GM12872 (cell line): ENCODE results near the gene LCOR.

Experiments used
- TF ChIP-seq, protein P1 (sequence below): IDR thresholded peaks from 3 replicates; pipeline ENCODE4 v1.5.1; 2011; ENCODE audit warnings: low read depth, mild to moderate bottlenecking, low read length, moderate library complexity; ENCODE audit not compliant: insufficient read depth

LCOR gene

DNA sequence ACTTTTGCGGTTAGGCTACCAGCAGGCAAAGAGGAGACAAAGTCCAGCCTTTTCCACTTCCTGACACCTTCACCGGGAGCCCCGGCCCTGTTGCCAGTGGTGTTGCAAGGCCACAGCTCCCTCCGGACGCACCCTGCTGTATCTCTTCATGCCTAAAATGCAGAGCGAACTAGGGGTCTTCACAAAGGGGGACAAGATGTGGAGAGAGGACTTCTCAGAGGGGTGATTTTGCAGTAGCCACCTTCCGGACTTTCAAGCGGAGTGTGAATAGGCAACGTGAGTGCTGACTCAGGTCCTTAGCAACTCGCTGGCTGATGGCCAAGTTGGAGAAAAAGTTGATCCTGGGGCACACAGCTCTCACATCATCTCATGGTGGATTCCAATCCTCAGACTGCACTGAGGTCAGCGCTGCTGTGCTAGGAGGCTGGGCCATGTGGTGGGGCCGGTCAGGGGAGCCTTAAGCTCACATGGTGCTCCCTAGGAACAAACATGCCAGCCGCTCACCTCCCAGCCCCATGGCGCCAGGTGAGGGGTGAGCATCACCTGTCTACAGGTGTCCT lies 166.3 kb downstream of the LCOR start:
- TF ChIP-seq, protein P1, sequence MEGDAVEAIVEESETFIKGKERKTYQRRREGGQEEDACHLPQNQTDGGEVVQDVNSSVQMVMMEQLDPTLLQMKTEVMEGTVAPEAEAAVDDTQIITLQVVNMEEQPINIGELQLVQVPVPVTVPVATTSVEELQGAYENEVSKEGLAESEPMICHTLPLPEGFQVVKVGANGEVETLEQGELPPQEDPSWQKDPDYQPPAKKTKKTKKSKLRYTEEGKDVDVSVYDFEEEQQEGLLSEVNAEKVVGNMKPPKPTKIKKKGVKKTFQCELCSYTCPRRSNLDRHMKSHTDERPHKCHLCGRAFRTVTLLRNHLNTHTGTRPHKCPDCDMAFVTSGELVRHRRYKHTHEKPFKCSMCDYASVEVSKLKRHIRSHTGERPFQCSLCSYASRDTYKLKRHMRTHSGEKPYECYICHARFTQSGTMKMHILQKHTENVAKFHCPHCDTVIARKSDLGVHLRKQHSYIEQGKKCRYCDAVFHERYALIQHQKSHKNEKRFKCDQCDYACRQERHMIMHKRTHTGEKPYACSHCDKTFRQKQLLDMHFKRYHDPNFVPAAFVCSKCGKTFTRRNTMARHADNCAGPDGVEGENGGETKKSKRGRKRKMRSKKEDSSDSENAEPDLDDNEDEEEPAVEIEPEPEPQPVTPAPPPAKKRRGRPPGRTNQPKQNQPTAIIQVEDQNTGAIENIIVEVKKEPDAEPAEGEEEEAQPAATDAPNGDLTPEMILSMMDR = no peak

DNA sequence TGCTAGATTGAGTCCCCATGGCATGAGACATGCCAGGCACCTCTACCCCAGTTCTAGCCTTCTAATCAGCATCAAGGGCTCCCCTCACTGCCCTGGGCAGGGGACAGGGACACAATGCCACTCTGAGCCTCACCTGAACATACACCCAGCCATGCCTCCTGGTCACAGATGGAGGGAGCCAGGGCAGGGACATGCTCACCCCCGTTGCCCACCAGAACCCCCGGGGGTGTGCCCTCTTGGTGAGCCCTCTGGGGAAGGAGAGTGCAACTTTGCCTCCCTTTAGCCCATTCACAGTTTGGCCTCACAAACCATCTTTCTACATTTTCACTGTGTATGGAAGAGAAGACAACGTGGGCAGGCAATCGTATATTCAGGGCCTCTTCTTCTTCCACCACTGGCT lies 167.2 kb downstream of the LCOR start:
- TF ChIP-seq, protein P1 = no peak

DNA sequence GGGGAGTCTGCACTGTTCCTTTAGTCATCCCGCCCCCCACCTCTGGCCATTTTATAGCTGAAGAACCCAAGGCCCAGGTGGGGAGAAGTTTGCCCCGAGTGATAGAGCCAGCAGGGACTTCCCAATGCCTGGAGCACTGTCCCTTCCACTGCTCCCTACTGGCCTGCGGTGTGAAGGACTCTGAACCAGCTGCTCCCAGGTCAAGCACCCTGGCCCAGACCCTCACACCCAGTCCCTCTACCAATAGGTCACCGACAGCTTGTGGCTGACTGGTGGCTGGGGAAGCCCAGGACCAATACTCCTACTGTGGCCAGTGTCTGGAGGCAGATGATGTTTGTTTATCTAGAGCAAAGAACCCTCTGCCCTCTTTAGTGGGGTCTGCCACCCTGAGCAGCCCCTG lies 167.9 kb downstream of the LCOR start:
- TF ChIP-seq, protein P1 = no peak

DNA sequence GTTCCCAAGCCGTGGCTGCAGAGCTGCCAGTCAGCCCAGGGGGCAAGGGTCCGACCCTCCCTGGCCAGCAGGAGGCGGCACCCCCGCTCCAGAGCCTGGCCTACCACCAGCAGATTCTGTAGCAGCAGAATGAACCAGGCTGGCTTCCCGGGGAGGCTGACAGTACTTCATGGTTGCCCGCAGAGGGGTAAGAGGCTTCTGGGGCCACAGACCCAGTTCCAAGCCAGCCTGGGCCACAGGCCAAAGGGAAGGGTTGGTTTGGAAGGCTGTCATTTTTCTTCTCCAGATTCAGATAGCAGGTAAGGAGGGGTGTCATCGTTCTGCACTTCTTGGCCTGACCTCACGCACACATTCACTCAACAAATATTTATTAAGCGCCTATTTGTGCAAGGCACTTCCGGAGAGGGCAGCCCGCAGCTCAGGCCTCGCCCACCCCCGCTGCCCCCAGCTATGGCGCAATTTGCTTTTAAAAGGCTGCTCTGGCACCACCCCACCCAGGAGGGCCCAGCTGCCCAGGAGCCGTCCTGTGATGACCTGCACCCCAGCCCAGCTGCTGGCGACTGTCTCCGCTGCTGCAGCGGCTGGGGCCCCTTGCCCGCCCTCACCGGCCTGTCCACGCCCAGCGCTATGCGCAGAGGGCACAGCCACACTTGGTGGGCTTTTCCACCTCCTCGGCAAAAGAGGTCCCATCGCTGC lies 168.5 kb downstream of the LCOR start:
- TF ChIP-seq, protein P1 = peak; percentile 28; the same call in 1 of the 3 replicates

DNA sequence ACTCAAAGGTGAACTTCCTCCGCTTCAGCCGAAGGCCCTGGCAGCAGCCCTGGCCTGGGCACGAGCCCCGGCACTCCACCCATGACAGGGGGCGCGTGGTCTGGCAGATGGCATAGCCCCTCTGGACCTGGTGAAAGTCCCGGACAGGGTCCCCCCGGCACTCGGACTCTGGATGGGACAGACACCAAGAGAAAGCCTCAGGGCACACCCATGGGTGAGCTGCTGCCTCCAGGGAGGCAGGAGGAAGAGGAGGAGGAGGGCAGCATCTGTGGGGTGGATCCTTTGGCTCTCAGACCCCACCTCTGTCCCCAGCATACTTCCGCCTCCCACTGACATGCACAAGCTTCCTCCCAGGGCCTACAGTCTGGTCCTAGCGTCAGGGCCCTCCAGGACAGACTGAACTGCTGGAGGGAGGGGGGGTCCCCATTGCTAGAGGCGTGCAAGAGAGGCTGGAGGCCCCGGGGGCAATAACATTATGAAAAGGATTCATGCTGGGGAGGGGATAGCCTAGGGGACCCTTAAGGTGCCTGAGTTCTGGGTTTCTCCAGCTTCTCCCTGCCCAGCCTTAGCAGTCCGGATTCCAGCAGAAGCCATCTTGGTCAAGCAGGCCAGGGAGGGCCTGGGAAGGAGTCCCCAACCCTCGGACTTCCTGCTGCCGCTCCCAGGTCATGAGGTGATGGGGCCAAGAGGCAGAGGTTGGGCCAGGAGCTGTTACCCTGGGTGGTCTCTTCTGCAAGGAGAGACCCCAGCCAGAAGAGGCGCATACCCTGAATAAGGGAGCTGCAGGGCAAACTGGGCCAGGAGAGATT lies 169.3 kb downstream of the LCOR start:
- TF ChIP-seq, protein P1 = no peak

DNA sequence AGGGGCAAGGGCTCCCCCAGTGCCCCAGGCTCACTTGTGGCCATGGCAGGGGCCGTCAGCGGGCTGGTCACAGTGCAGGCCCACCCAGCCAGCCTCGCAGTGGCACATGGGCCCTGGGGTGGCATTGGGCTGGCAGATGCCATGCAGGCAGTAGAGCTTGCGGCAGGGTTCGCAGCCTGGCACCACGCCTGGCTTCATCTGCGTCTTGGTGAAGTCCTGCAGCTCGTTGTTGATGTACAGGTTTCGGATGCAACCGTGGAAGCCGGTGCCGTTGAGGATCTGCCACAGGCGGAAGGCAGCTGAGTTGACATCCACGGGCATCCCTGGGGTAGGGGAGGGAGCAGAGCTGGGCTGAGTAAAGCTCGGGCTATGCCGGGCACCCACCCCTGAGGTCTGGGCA lies 170.6 kb downstream of the LCOR start:
- TF ChIP-seq, protein P1 = no peak

DNA sequence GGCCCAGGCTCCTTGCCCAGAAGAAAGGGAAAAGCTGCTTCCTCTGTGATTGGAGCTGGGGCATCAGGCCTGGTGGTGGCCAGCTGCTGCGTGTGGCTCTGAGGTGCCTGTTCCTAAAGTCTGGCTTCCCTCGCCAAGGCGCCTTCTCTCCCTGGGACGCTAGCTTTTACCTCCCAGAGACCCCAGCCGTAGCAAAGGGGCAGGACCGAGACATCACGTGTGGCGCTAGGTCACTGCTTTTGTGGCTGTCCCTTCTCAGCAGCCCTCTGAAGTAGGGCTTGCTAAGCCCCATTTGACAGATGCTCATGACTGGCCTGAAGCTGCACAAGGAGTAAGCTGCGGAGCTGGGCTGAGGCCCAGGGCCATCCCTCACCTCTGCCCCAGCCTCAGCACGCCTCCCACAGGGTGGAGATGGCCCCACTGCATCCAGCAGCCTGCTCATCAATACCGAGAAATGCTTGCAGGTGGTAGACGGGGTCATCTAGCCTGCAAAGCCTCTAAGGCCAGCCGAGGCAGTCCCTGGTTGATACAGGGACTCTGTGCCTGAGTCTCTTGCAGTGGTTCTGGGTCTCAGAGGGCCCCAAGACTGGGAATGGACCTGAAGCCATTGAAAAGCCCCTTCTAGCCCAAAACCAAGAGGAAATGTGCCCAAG lies 171.2 kb downstream of the LCOR start:
- TF ChIP-seq, protein P1 = no peak
